ENCODE results near the gene CPA3.

- TF ChIP-seq EZH2 (conservative IDR thresholded peaks at IDR 0.05; ENCODE audit: low read depth, low read length): no peak
- no peak for TF ChIP-seq NBN (conservative IDR thresholded peaks at IDR 0.05)
Observed at GRCh38 chr3:148848410-148848809, 16.7 kb upstream of the CPA3 start.

Data from HepG2 (cell line).